A549 (cell line): ENCODE measurements around the gene MPDU1.

Experiments
- BHLHE40 ChIP-seq: IDR thresholded peaks from 2 replicates; pipeline ENCODE4 v1.6.1; 2012; ENCODE audit warnings: low read depth, low read length, inconsistent platforms
- GATA3 ChIP-seq: IDR thresholded peaks from 2 replicates; pipeline ENCODE4 v1.6.1; 2012; ENCODE audit warnings: borderline replicate concordance
- HDAC2 ChIP-seq: fragments of 200-600 bp; sonication (generic); IDR thresholded peaks from 2 replicates; pipeline ENCODE4 v1.6.1; 2016
- POLR2A ChIP-seq: IDR thresholded peaks from 2 replicates; pipeline ENCODE4 v1.6.1; 2012; ENCODE audit warnings: mild to moderate bottlenecking, low read length
- TF ChIP-seq, protein P1 (sequence below): fragments of >200 bp; sonication (Bioruptor Twin); formaldehyde crosslinking; IDR thresholded peaks from 3 replicates; pipeline ENCODE4 v1.5.1; 2016
- TF ChIP-seq, protein P2 (sequence below): fragments of 150-350 bp; IDR thresholded peaks from 2 replicates; pipeline ENCODE4 v1.6.1; 2014; ENCODE audit warnings: low read depth, mild to moderate bottlenecking, low read length
- TF ChIP-seq, protein P3 (sequence below): fragments of 200-600 bp; sonication (generic); IDR thresholded peaks from 2 replicates; pipeline ENCODE4 v1.6.1; 2016; ENCODE audit warnings: antibody characterized with exemption, mild to moderate bottlenecking, moderate library complexity
- TF ChIP-seq, protein P4 (sequence below): IDR thresholded peaks from 2 replicates; pipeline ENCODE4 v1.6.1; 2012

DNA sequence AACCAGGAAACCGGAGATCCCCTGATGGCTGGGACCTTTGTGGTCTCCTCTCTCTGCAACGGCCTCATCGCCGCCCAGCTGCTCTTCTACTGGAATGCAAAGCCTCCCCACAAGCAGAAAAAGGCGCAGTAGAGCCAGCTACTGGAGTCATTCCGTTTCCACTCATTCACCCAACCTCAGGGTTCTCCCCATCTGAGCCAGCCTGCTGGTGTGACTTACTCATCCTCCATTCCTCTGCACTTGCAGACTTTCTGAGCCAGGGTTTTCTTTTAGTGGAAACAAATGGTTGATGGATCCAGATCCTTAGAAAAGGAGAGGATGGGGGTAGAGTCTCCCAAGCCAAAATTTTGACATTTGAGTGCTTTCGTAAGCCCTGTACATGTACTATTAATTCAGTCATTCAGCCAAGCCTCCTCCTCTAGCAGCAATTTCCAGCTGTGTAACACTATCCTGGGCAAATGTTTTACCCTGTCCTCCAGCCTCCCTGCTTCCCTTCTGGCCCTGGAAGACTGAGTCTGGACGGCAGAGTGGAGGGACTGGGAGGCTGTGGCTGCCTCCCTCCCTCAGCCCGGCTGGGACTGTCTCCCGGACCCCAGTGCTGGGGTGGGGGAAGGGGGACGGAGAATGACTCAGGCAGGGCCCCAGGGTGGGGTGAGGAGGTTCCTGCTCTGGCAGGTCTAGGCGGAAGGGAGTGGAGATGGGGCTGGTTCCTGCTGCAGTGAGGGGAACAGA lies 3.9 kb downstream of the MPDU1 start:
- TF ChIP-seq, protein P1, sequence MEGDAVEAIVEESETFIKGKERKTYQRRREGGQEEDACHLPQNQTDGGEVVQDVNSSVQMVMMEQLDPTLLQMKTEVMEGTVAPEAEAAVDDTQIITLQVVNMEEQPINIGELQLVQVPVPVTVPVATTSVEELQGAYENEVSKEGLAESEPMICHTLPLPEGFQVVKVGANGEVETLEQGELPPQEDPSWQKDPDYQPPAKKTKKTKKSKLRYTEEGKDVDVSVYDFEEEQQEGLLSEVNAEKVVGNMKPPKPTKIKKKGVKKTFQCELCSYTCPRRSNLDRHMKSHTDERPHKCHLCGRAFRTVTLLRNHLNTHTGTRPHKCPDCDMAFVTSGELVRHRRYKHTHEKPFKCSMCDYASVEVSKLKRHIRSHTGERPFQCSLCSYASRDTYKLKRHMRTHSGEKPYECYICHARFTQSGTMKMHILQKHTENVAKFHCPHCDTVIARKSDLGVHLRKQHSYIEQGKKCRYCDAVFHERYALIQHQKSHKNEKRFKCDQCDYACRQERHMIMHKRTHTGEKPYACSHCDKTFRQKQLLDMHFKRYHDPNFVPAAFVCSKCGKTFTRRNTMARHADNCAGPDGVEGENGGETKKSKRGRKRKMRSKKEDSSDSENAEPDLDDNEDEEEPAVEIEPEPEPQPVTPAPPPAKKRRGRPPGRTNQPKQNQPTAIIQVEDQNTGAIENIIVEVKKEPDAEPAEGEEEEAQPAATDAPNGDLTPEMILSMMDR = no peak
- TF ChIP-seq POLR2A = no peak
- no peak for TF ChIP-seq HDAC2
- TF ChIP-seq, protein P2, sequence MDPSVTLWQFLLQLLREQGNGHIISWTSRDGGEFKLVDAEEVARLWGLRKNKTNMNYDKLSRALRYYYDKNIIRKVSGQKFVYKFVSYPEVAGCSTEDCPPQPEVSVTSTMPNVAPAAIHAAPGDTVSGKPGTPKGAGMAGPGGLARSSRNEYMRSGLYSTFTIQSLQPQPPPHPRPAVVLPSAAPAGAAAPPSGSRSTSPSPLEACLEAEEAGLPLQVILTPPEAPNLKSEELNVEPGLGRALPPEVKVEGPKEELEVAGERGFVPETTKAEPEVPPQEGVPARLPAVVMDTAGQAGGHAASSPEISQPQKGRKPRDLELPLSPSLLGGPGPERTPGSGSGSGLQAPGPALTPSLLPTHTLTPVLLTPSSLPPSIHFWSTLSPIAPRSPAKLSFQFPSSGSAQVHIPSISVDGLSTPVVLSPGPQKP = no peak
- TF ChIP-seq, protein P3, sequence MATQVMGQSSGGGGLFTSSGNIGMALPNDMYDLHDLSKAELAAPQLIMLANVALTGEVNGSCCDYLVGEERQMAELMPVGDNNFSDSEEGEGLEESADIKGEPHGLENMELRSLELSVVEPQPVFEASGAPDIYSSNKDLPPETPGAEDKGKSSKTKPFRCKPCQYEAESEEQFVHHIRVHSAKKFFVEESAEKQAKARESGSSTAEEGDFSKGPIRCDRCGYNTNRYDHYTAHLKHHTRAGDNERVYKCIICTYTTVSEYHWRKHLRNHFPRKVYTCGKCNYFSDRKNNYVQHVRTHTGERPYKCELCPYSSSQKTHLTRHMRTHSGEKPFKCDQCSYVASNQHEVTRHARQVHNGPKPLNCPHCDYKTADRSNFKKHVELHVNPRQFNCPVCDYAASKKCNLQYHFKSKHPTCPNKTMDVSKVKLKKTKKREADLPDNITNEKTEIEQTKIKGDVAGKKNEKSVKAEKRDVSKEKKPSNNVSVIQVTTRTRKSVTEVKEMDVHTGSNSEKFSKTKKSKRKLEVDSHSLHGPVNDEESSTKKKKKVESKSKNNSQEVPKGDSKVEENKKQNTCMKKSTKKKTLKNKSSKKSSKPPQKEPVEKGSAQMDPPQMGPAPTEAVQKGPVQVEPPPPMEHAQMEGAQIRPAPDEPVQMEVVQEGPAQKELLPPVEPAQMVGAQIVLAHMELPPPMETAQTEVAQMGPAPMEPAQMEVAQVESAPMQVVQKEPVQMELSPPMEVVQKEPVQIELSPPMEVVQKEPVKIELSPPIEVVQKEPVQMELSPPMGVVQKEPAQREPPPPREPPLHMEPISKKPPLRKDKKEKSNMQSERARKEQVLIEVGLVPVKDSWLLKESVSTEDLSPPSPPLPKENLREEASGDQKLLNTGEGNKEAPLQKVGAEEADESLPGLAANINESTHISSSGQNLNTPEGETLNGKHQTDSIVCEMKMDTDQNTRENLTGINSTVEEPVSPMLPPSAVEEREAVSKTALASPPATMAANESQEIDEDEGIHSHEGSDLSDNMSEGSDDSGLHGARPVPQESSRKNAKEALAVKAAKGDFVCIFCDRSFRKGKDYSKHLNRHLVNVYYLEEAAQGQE = no peak
- TF ChIP-seq, protein P4, sequence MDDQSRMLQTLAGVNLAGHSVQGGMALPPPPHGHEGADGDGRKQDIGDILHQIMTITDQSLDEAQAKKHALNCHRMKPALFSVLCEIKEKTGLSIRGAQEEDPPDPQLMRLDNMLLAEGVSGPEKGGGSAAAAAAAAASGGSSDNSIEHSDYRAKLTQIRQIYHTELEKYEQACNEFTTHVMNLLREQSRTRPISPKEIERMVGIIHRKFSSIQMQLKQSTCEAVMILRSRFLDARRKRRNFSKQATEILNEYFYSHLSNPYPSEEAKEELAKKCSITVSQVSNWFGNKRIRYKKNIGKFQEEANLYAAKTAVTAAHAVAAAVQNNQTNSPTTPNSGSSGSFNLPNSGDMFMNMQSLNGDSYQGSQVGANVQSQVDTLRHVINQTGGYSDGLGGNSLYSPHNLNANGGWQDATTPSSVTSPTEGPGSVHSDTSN = no peak
- TF ChIP-seq BHLHE40 = no peak
- TF ChIP-seq GATA3 = no peak
